Measurements from ENCODE around the gene FBXL17. TPM values are rescaled to one million over a fixed set of nuclear protein-coding genes. Genes with fewer than 3 reads are reported as not detected.

Gene FBXL17
- total RNA-seq, 1 donor from 2014 or later, result 34.1 TPM

- no peak for DNase-seq
These were observed 523.6 kb downstream of the FBXL17 start for GRCh38 chr5:107858324-107858723.

- no peak for DNase-seq
These were observed 524.1 kb downstream of the FBXL17 start for GRCh38 chr5:107857785-107858184.

- DNase-seq, result no peak
These were observed 526.7 kb downstream of the FBXL17 start for GRCh38 chr5:107855171-107855570.

GRCh38 chr5:107853696-107854095, 528.2 kb downstream of the FBXL17 start:
- peak; percentile 81 for DNase-seq

DNA sequence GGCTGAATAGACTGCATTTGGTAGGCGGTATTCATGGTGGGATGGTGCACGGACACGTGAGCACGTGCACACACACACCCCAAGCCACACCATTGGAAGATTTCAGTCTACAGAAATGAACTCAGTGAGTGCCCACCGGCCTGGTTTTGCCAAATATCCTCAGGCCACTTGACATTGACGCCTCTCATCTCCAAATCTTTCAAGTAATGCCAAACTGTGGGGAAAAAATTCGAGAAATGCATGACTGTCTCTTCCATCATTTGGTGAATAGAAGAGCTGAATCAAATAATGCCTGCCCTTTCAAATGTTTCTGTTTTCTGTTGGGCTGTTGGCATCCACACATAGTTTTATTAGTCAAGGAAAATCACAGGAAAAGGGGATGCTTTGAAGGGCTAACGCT, 528.9 kb downstream of the FBXL17 start:
- no peak for DNase-seq

- DNase-seq, result no peak
These were observed 532.8 kb downstream of the FBXL17 start for GRCh38 chr5:107849118-107849517.

GRCh38 chr5:107840592-107840991, 541.3 kb downstream of the FBXL17 start:
- no peak for DNase-seq

DNA sequence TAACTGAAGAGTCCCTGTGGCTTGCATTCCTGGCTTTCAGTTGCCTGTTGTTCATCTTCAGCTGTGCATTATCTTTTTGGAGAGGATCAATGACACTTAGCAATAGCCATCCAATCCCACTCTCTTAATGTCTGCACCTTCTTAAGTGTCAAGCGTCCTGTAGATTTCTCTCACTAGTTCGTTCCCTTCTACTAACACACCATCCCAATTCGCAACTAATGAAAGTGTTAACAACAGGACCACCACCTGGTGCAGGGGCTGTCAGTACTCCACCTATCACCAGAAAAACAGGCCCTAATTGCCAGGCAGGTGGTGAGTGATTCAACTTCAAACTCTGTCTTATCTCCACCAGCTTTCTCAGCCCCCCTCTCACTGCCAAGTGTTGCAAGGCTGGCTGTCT, 541.7 kb downstream of the FBXL17 start:
- DNase-seq, result no peak

GRCh38 chr5:107835096-107835495, 546.8 kb downstream of the FBXL17 start:
- no peak for DNase-seq

DNA sequence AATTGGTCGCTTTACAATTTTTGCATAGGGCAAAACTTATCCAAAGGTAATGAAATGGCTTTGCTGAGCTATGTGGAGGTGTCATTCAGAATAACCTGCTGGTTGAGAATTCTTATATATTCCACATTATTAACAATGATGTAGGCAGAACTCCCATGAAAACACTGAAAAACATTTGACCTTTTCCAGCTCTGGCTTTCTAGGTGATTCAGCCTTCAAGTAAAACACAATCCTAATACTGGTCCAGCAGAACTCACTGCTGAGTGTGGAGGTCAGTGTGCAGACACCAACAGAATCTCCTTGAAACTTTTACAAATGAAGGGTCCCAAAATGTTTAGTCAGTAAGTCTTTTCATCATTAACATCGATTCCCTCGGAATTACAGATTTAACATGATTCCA, 549.2 kb downstream of the FBXL17 start:
- DNase-seq, result no peak

GRCh38 chr5:107831612-107832395, 550.1 kb downstream of the FBXL17 start:
- DNase-seq, result no peak

GRCh38 chr5:107830750-107831149, 551.1 kb downstream of the FBXL17 start:
- DNase-seq, result no peak

GRCh38 chr5:107826311-107827000, 555.4 kb downstream of the FBXL17 start:
- no peak for DNase-seq

DNA sequence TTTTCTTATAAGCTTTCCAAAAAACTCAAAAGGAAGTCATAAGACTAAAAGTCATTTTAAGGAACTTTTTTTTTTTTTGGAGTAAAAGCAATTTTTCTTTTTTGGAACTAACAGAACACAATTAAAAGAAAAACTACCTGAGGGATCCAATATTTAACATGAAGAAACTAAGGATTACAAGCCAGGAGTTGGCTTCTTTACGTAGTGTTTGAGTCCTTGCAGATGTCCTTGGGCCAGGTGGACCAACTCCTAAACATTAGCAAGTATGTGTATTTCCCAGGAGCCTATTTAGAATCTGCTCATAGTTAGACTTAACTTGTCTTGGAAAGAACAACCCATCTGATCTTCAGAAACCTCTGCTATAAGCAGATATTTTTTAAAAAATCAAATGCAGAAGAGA, 557.1 kb downstream of the FBXL17 start:
- peak; percentile 59 for DNase-seq

DNA sequence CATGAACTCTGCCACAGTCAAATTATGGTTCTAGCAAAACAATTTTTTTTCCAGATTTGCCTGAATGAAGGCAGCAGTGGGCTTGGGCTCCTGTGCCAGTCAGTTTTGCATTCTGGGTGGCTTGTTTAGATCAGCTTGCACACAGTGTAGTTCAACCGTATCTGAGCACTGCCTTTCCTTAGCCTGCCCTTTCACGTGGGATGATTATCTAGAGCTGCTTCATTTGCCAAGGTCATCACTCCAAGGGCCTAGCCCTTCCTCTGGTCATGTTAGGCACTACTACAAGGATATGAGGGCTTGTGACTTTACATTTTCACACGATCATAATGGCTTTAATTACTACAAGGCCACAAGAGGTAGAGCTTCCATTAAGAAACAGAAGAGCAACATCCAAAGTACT, 560.6 kb downstream of the FBXL17 start:
- no peak for DNase-seq

DNA sequence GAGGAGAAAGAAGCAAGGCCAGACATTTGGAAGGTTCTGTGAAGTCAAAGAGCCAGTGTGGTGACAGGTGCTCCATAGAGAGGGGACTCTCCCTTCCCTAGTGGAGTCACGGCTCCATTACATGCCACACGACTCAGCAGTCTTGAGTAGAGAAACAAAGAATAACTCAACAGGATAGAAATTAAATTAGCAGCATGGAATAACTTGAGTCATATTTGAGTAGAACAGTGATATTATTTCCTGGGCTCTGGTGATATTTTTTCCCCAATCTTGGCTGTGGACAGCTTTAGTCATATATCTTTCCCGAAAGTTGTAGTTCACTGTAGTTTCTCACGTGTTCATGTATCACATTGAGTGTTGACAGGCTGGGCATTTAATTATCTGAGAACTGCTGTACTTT, 561.5 kb downstream of the FBXL17 start:
- DNase-seq, result no peak

GRCh38 chr5:107817951-107818350, 563.9 kb downstream of the FBXL17 start:
- DNase-seq, result no peak

- no peak for DNase-seq
These were observed 564.5 kb downstream of the FBXL17 start for GRCh38 chr5:107817436-107817835.

GRCh38 chr5:107815109-107815508, 566.8 kb downstream of the FBXL17 start:
- no peak for DNase-seq

GRCh38 chr5:107814183-107814827, 567.6 kb downstream of the FBXL17 start:
- DNase-seq, result no peak

DNA sequence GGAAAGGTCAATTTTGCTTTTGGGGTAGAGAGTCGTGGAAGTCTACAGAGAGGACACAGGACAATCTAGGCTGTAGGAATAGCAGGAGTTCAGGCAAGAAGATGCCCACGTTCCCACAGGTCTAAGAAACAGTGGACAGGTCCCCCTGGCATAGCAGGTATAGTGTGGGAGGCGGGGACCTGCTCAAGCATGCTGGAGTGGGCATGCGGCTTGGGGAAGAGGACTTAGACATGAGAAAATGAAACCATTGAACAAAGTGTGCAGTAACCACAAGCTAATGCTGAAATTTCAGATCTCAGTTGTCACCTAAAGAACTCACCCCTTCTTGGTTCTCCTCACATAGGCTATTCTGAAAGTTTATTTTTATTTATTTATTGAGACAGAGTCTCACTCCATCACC, 568.3 kb downstream of the FBXL17 start:
- DNase-seq, result no peak

GRCh38 chr5:107812570-107813141, 569.2 kb downstream of the FBXL17 start:
- peak; percentile 82 for DNase-seq

All from tongue (tissue), 2 donors.